ENCODE measurements around the gene CFAP119.

The CFAP119 gene

DNA sequence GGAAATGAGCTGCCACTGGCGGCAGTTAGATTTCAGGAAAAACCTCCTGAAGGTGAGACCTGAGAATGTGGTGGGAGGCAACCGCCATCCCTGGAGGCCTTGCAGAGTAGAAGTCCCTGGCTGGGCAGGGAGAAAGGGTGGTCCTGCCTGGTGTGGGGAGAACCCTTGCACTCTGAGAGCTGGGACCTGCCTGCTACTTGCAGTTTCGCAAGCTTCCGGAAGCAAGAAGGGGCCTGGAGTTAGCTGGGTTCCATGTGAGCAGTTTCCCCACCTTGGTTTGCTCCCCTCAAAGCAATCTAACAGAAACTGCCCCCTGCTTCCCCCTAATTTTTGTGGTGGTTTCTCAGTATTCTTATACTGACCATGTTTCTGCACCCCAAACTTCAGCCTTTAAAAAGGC lies 18.7 kb upstream of the CFAP119 start:
- no peak for DNase-seq

DNA sequence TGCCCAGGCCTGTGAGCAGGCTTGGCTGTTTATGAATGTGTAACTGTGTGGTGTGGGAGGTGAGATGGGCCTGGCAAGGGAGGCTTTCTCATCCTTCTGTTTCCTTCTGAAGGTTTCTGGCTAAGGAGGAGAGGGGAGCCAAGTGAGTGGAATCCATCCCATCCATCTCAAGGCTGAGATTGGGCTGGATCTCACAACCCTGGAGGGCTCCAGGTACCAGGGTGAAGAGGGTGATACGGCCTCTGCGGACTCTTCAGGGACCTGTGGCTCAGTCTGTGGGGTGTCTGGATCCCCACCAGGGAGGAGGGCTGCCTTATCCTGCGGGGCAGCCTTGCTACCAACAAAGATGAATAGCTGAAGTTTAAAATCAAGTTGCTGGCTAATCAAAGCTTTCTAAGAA lies 18.2 kb upstream of the CFAP119 start:
- DNase-seq: no peak

DNA sequence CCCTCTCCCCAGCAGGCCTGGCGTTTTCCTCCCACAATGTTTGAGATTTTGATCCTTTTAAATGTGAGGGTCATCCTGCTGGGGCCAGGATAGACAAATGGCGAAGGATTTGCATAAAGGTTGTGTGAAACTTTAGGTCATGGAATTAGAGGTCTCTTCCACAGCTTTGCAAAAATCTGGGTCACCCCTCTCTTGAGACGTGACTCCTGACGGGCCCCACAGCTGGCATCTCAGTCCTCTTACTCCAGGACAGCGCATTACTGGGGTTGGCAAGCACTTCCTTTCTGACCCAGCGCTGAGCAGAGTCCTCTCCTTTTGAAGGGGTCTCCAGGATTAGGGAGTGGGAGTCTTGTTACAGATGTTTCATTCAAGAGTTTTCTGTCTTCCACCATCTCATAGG lies 17.7 kb upstream of the CFAP119 start:
- no peak for DNase-seq

DNA sequence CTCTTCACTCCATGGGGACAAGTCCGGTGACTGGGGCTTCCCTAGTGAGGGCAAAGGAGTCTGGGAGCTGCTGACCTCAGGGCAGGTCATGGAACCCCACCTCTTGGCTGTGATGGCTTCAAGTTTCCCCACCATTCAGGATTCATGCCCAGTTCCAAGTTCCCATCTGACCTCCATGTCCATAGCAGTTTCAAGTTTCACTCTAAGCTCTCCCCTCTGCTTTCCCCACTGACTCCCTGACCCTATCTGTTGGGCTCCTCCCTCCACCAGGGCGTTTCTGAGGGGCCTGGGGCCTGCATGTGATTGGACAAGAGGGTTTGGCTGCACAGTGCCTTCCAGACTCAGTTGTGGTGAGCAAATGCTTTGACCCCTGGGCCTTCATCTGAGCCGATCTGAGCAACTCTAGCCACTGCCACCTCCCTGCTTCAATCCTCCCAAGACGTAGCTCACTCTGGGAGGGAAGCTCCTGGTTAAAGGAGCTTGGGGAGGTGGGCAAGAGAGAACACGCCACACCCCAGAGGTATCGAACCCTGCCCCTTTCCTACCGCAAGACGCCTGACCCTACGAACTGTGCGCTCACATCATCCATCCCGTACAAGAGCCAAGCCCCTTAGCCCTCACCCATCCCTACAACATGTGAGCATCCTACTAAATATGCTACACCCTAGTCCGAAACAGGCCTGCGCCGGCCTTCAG lies 16.8 kb upstream of the CFAP119 start:
- DNase-seq: no peak

DNA sequence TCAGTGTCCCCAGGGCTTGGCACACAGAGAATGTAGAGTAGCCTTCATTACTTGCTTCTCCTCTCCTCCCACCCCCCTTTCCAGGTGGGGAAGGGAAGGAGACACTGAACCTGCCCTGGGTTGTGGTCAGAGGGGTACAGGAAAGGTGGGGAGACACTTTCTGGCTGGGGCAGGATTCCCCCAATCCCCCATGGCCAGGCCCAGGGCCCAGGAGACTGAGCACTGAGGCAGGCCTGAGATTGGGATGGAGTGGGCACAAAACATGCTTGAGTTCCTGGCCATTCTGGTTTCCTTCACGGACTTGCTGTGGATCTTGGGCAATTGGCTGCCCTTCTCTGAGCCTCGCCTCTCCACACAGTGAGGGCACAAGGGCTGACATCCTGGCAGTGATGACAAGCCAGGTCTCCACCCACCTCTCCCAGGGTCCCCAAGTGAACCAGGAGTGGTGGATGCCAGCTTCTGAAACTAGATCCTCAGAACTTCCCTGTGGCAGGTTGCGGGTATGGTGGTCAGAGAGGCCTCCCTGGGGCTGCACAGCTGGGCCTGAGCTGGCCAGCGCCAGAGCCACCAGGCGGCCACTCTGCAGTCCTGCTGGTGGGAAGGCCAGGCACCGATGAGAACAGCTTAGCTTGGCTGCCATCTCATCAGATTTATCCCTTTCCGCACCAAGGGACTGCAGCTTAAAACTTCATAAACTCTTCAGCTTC lies 15.9 kb upstream of the CFAP119 start:
- DNase-seq: no peak

DNA sequence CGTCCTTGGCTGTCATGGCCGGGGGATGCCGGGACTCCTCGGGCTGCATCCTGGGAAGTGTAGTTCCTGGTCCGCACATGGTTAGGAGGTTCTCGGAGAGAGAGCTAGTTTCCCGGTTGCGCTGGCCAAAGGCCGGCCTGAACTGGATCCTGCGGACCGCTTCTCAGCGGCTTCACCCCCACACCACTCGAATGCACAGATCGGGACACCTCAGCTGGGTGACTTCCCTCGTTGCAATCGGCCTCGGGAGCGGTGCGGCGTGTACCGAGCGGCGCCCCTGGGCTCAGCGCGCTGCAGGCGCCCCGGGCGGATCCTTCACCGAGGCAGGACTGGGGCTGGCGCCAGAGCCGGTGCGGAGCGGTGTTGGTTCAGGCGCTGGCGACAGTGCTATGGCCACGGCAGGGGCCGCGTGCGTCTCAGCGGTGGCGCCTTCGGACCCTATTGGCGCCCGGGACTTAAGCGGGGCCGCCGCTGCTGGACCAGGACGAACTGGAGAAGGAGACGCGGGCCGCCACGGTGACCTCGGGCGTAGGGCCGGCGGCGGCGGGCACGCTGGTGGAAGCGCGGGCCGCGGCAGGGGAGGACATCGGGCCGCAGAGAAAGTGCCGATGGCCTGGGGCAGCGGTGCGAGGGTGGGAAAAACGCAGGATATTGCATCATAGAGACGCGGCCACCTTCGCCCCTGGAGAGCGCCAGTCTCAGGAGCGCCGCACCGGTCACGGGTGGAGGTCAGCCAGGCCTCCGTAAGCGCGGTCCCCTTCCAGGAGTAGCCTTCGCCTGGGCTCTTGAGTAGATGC lies 13.7 kb upstream of the CFAP119 start:
- DNase-seq: peak; percentile 70

DNA sequence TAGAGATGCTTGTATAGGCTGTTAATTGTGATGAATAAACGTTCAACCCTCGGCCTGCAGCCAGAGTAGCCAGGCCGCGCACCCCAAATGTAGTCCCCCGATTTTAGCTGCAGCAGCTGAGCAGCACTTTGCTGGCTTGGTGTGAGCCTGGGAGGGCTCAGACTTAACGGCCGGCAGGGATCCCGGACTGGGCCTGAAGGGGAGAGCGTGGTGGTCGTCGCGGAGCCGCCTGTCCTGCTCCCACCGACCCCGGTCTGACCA lies 13.2 kb upstream of the CFAP119 start:
- no peak for DNase-seq

DNA sequence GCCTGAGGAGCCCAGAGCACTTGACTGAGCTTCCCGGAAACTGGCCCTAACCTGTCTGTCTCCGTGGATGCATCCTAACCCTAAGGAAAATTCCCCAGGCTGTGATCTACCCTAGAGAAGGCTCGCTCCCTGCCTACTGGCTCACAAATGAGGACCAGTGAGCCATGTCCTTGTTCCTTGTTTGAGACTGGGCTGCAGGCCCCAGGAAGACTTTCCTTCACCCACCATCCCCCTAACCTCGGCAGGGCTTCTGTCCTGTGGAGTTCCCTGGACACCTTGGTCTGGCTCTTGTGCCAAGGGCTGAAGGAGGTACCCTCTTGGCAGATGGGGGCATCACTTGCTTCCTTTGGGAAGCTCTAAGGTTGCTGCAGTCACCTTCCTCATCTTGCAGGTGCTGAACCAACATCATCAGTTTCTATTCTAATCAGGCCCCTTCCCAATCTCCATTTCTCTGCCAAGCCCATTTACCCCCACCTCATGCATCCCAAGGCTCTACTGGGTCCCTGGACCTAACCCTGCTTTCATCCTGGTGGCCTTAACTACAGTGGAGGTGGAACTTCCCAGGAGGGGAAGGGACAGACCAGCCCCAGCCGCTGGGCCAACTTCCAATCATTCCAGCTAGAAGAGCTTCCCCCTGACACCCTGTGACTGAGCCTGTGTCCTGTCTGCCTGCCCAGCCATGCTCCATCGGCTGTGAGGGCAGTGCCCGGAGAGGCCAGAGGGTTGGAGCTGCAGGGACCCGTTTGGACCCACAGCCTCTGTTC lies 12.7 kb upstream of the CFAP119 start:
- peak; percentile 13 for DNase-seq

DNA sequence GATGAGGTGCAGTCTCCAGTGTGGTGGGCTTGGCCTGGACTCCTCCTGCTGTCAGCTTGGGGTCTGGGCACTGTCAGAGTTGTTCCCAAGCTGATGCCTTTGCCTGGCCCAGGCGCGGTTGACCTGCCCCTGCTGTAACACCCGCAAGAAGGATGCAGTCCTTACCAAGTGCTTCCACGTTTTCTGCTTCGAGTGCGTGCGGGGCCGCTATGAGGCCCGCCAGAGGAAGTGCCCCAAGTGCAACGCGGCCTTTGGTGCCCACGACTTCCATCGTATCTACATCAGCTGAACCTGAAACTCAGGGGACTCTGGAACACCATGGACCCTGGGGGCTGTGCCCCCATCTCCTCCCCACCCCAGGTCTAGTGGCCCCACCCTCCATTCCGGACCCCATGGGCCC lies 12.0 kb upstream of the CFAP119 start:
- no peak for DNase-seq

DNA sequence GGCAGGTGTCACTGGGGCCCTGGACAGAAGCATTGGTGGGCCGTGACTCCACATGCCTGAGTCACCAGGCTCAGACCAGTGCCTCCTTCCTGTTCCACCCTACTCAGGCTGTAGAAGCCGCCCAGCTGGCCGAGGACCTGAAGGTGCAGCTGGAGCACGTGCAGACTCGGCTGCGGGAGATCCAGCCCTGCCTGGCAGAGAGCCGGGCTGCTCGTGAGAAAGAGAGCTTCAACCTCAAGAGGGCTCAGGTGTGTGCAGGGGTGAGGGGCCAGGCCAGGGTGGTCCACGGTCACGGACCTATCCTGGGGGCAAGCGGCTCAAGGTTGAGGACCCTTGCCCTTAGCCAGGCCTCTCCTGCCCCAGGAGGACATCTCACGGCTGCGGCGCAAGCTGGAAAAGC lies 9.9 kb upstream of the CFAP119 start:
- no peak for DNase-seq

DNA sequence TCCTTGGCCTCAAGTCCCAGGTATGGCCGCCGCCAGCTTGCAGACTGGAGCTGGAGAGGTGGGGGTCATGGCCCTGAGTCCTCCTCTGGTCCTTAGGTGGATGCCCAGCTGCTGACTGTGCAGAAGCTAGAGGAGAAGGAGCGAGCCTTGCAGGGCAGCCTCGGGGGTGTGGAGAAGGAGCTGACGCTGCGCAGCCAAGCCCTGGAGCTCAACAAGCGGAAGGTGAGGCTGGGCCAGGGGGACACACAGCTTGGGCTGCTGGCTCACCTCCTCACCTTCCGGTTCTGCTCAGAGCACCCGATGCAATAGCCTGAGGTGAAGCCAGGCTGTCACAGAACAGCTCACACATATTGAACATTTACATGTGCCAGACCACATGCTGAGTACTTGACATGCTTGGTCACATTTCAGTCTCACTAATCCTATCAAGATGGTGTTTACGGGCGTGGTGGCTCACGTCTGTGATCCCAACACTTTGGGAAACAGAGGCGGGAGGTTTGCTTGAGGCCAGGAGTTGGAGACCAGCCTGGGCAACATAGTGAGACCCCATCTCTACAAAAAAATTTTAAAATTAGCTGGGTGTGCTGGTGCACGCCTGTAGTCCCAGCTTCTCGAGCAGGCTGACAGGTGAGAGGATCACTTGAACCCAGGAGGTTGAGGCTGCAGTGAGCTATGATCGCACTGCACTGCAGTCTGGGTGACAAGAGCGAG lies 7.7 kb upstream of the CFAP119 start:
- no peak for DNase-seq

DNA sequence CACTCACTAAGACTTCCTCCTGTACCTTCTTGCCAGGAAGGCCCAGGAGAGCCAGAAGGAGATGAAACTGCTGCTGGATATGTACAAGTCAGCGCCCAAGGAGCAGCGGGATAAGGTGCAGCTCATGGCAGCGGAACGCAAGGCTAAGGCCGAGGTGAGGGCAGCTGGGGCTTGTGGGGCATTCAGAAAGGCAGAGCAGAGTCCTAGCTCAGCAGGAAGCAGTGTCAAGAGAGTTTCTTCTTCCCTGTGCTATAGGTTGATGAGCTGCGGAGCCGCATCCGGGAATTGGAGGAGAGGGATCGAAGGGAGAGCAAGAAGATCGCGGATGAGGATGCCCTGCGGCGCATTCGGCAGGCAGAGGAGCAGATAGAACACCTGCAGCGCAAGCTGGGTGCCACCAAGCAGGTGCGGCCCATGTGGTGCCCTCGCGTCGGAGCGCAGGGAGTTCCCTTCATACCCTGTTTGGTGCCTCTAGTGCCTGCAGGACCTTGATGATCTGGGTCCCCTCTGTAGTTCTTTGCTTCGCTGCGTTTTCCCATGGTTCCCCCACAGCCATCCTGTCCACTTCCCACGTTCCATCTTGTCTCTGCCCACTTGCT lies 6.8 kb upstream of the CFAP119 start:
- no peak for DNase-seq

DNA sequence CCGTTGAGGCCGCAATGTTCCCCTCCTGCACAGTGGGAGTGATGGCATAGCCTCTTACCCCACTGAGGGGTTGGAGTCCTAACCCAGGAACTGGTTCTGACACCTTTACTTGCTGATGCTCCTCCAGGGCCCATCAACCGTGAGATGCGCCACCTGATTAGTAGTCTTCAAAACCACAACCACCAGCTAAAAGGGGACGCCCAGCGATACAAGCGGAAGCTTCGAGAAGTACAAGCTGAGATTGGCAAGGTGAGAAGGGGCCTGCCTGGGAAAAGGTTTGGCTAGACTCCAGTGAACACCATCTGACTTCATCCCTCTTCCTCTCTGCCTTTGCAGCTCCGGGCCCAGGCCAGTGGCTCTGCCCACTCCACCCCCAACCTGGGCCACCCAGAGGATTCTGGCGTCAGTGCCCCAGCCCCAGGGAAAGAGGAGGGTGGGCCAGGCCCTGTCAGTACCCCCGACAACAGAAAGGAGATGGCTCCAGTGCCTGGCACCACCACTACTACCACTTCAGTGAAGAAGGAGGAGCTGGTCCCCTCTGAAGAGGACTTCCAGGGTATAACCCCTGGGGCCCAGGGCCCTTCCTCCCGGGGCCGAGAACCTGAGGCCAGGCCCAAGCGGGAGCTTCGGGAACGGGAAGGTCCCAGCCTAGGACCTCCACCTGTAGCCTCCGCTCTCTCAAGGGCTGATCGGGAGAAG lies 6.1 kb upstream of the CFAP119 start:
- DNase-seq: no peak

DNA sequence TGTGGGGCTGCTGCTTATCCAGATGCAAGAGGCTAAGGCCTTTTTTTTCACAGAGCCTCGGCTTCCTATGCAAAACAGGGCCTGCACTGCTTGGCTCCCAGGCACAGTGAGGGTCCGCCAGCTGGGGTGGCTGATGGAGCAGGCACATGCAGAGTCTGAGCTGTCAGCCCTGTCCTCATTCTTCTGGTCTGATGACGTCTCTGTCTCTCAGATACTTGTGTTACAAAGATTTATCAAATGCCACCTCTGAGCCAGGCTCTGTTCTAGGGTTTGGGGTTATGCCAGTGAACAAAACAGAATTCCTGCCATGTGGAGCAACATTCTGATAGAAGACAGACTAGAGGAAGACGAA lies 5.0 kb upstream of the CFAP119 start:
- DNase-seq: no peak

DNA sequence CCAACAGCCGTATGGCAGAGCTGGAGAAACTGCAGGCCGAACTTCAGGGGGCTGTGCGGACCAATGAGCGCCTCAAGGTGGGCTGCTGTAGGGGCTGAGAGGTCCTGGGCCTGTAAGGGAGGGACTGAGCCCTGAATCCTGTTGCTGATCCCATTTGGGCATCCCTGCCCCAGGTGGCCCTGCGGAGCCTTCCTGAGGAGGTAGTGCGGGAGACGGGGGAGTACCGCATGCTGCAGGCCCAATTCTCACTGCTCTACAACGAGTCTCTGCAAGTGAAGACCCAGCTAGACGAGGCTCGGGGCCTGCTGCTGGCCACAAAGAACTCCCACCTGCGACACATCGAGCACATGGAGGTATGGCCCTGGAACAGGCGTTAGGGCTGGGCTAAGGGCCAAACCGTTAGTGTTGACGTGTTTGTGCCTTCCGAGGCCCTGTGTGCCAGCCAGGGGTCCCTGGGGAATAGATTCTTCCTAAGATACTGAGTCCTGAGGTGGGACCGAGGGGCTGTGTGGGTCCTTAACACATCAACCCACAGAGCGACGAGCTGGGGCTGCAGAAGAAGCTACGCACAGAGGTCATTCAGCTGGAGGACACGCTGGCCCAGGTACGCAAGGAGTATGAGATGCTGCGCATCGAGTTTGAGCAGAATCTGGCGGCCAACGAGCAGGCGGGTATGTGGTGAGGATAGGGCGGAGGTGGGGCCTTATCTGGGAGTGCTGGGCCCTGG lies 4.5 kb upstream of the CFAP119 start:
- no peak for DNase-seq

DNA sequence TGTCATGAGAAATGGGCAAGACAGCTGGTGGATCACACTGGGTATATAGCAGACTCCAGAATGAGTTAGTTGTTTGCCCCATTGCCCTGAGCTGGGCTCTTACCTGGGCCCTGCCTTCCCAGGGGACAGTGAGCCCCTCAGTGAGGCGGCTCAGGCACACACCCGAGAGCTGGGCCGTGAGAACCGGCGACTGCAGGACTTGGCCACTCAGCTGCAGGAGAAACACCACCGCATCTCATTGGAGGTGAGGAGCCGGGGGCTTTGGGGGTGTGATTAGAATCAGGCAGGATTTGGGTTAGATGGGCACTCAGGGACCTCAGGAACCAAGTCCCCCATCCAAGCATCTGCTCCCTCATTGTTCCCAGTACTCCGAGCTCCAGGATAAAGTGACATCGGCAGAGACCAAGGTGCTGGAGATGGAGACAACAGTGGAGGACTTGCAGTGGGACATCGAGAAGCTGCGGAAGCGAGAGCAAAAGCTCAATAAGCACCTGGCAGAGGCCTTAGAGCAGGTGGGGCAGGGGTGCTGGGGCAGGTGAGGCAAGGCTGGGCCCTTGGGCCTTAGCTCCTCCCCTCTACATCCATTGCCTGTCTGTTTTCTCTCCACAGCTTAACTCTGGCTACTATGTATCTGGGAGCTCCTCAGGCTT lies 3.1 kb upstream of the CFAP119 start:
- DNase-seq: no peak

DNA sequence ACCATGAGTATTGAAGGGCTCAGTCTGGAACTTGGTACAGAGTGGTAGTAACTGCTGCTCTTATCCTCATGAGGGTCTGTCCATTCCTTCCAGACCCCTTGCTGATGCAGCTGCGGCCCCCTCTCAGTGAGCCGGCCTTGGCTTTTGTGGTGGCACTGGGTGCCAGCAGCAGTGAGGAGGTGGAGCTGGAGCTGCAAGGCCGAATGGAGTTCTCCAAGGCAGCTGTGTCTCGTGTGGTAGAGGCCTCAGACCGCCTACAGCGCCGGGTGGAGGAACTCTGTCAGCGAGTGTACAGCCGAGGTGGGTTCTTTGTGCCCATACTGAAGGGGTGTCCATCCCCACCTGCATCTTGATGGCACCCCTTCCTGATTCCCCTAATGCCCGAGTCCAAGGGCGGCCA lies 2.2 kb upstream of the CFAP119 start:
- no peak for DNase-seq

DNA sequence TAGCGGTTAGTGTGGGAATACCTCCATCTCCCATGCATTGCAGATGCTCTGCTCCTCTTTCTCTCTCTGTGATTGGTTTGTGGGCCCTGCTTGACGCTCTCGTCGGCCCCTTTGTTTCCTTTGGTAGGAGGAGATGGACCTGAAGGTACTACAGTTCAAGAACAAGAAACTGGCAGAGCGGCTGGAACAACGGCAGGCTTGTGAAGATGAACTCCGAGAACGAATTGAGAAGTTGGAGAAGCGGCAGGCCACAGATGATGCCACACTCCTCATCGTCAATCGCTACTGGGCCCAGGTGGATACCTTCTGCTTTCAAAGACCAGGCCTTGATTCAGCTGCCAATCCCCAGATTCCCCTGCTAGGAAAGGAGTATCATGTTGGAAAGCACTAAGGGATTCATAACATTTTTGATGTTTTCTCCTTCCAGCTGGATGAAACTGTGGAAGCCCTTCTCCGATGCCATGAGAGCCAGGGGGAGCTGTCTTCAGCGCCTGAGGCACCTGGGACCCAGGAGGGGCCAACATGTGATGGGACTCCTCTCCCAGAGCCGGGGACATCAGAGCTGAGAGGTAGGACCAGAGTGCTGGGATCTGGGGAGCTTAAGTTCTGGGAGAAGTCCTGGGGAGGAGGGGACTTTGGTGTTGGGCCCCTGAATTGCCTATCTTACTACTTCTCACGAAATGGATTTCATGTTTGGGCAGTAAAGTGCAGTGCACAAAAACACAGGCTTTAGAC lies 1.3 kb upstream of the CFAP119 start:
- no peak for DNase-seq

DNA sequence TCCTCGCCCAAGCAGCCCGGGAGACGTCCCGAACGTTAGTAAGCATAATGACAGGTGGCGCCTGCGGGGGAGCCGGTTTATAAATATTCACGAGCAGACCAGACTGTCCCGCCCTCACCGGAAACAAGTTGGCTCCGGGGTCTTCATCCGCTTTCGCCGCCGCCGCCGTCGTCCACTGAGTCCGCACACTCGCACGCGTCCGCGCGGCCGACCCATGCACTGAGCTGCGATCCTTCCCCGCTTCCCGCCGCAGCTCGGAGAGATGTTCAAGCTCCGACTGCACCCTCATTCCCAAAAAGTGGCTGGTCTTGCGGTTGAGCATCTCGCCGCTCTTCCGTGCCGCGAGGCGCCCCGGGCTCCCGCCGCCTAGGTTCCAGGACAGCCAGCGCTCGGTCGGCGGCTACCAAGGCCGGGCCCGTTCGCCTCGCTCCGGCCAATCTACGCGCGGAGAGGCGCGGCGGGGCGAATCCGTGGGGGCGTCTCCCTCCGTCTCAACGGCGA lies 385 bp downstream of the CFAP119 start:
- peak; percentile 48 for DNase-seq

Measured in NCI-H1105 treated with DMSO at 0.1 percent for 48 hours (cell line).